HS-27A (cell line): ENCODE data around the gene UBE4B.
"Not testable (repeated sequence)": the region's sequence is repeated elsewhere in the genome, so short reads cannot be mapped to it uniquely, and the experiment has no call there.

Experiments
- DNase-seq: peaks from one replicate; pipeline ENCODE4 v3.0.0-alpha.2; 2012; ENCODE audit warnings: low read depth, missing footprints

UBE4B gene

GRCh38 chr1:10032590-10033358 is at the start of gene UBE4B:
UBE4B (plus strand) TSS chr1:10032958; CDS start chr1:10033671, 713 bp downstream.
- peak; percentile 96 for DNase-seq

GRCh38 chr1:9984253-9984652 is 48.5 kb upstream of the UBE4B start:
- no peak for DNase-seq

GRCh38 chr1:9985001-9985400 is 47.8 kb upstream of the UBE4B start:
- DNase-seq, result no peak

GRCh38 chr1:9989773-9990172 is 43.0 kb upstream of the UBE4B start:
- DNase-seq, result no peak

- DNase-seq, result no peak
Measured at GRCh38 chr1:9990944-9991343, 41.8 kb upstream of the UBE4B start.

GRCh38 chr1:9992910-9993309 is 39.8 kb upstream of the UBE4B start:
- no peak for DNase-seq

GRCh38 chr1:9993561-9994075 is 39.1 kb upstream of the UBE4B start:
- no peak for DNase-seq

GRCh38 chr1:9996624-9997582 is 35.9 kb upstream of the UBE4B start, which contains the start of gene RBP7:
RBP7 (plus strand) TSS chr1:9997228; CDS start chr1:9997259, 31 bp downstream.
- DNase-seq, result no peak

GRCh38 chr1:10001016-10001665 is 31.6 kb upstream of the UBE4B start:
- no peak for DNase-seq

GRCh38 chr1:10005248-10005647 is 27.5 kb upstream of the UBE4B start:
- not testable (repeated sequence) for DNase-seq

GRCh38 chr1:10007169-10007568 is 25.6 kb upstream of the UBE4B start:
- no peak for DNase-seq

- DNase-seq, result no peak
Measured at GRCh38 chr1:10014016-10014415, 18.7 kb upstream of the UBE4B start.

GRCh38 chr1:10019561-10019960 is 13.2 kb upstream of the UBE4B start:
- DNase-seq, result no peak

- no peak for DNase-seq
Measured at GRCh38 chr1:10020086-10020485, 12.7 kb upstream of the UBE4B start.

GRCh38 chr1:10020678-10021077 is 12.1 kb upstream of the UBE4B start:
- DNase-seq, result not testable (repeated sequence)

GRCh38 chr1:10021992-10022391 is 10.8 kb upstream of the UBE4B start:
- not testable (repeated sequence) for DNase-seq

- DNase-seq, result no peak
Measured at GRCh38 chr1:10022656-10023055, 10.1 kb upstream of the UBE4B start.

- no peak for DNase-seq
Measured at GRCh38 chr1:10025354-10025753, 7.4 kb upstream of the UBE4B start.

- no peak for DNase-seq
Measured at GRCh38 chr1:10027027-10027426, 5.7 kb upstream of the UBE4B start.

GRCh38 chr1:10028956-10029500 is 3.7 kb upstream of the UBE4B start:
- not testable (repeated sequence) for DNase-seq

GRCh38 chr1:10031461-10031860 is 1.3 kb upstream of the UBE4B start:
- DNase-seq, result peak; percentile 74

- no peak for DNase-seq
Measured at GRCh38 chr1:10033359-10033845, 644 bp downstream of the UBE4B start.
